ENCODE results near the gene DFFA.

DNA sequence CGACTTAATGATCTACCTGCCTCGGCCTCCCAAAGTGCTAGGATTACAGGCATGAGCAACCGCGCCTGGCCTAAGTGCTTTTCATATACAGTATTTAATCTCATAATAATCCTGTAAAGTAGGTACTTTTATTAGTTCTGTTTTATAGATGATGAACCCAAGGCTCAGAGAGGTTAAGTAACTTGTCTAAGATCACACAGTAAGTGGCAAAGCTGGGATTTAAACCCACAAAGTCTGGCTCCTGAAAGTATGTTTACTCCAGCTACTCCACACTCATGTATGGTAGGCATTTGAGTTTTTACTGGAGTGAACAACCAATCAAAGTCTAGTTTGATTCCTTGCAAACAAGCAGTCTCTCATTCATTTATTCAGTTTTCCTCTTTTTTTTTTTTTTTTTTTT lies 2.3 kb downstream of the DFFA start:
- TF ChIP-seq, protein P1, sequence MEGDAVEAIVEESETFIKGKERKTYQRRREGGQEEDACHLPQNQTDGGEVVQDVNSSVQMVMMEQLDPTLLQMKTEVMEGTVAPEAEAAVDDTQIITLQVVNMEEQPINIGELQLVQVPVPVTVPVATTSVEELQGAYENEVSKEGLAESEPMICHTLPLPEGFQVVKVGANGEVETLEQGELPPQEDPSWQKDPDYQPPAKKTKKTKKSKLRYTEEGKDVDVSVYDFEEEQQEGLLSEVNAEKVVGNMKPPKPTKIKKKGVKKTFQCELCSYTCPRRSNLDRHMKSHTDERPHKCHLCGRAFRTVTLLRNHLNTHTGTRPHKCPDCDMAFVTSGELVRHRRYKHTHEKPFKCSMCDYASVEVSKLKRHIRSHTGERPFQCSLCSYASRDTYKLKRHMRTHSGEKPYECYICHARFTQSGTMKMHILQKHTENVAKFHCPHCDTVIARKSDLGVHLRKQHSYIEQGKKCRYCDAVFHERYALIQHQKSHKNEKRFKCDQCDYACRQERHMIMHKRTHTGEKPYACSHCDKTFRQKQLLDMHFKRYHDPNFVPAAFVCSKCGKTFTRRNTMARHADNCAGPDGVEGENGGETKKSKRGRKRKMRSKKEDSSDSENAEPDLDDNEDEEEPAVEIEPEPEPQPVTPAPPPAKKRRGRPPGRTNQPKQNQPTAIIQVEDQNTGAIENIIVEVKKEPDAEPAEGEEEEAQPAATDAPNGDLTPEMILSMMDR (IDR thresholded peaks at IDR 0.05) = no peak
- TF ChIP-seq ZFX (IDR thresholded peaks at IDR 0.05; ENCODE audit: borderline replicate concordance) = no peak
